NCI-H526 (cell line): ENCODE results near the gene PPP1R2C.

Source experiments
- DNase-seq, 2 experiments: peaks; one replicate each; lab custom pipeline; 2025; lab: John Stamatoyannopoulos, UW

The PPP1R2C gene

DNA sequence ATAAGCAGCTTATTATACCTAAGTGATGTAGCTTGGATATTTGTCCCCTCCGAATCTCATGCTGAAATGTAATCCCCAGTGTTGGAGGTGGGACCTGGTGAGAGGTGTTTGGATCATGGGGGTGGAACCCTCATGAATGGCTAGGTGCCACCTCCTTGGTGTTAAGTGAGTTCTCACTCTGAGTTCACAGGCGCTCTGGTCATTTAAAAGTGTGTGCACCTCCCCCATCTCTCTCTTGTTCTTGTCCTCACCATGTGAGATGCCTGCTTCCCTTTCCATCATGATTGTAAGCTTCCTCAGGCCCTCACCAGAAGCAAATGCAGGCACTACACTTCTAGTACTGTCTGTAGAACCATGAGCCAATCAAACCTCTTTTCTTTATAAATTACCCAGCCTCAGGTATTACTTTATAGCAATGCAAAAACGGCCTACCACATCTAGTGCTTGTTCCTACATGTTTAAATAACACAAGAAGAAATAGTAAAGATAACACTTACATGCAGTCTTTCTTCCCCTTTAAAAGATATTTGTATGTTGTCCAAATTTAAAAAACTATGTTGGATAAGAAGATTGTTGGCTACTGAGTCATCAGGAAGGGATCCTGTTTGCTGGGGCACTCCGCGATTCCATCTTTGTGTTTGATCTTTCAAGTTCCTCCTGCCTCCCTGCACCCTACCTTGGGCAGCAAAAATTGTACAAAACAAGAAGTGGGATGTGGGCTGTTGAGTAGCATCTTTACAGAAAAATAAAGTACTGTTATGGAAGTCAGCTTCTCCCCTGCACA is 29.7 kb downstream of the PPP1R2C start:
- no peak for DNase-seq

DNA sequence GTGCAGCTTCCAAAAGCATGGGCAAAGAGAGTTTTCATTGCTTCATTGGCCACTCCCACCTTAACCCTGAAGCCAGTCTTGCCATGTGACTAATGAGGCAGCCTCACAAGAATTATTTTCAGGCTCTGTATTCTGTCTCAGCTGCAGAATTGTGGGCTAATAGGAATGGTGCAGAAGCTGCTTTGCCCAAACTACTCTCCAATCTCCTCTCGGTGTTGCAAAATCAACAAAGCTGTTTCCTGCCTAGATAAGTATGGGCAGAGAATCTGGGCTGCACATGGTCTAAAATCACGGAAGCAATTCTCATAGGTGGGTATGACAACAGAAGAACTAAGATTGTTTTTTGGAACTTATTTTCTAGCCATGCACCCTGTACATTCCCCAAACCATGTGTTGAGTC is 31.4 kb downstream of the PPP1R2C start:
- no peak for DNase-seq

GRCh38 chrX:42740456-42740855 is 37.5 kb downstream of the PPP1R2C start:
- DNase-seq: no peak

GRCh38 chrX:42739741-42740140 is 38.2 kb downstream of the PPP1R2C start:
- DNase-seq: no peak

DNA sequence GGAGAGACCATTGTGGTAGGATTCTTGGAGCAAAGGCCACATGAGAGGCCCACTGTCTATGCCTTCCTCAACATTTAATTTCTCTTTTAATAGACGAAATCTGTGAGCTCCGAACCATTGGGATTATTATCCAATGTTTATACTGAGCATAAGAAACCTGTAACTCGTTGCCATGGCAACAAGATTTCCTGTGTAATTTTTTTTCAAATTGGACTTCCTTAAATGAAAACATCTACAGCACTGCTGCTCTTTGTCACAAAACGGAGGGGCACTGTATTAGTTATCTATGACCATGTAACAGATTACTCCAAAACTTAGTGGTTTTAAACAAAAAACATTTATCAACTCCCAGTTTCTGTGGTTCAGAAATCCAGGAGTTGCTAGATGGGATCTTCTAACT is 38.7 kb downstream of the PPP1R2C start:
- DNase-seq: no peak

DNA sequence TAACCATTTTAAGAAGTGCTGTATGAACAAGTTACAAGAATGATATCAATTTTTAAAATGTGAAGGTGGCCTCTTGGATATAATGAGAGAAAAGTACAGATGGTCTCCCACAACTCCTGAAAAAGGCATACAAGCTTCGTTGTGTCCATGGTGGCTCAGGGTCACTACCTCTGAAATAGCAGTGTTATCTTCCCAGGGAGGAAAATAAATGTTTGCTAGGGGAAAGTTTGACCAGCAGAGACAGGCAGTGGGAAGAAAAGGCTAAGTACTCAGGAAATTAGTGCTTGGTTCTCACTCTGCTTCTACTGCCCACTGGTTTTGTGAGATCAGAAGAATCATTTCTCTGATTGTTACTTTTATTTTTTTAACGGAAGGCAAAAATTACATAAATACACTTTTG is 39.4 kb downstream of the PPP1R2C start:
- DNase-seq: no peak

DNA sequence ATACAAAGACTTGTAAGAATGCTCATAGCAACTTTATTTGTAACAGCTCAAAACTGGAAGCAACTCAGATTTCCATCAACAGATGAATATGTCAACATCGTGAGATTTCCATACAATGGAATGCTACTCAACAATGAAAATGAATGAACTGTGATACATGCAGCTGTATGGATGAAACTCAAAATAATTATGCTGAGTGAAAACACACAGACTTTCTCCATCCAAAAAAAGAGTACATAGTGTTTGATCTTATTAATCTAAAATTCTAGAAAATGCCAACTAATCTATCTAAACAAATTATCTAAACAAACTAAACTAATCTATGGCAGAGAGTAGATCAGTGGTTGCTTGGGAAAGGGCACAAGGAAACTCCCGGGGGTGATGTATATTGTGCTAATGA is 42.7 kb downstream of the PPP1R2C start:
- DNase-seq: no peak

DNA sequence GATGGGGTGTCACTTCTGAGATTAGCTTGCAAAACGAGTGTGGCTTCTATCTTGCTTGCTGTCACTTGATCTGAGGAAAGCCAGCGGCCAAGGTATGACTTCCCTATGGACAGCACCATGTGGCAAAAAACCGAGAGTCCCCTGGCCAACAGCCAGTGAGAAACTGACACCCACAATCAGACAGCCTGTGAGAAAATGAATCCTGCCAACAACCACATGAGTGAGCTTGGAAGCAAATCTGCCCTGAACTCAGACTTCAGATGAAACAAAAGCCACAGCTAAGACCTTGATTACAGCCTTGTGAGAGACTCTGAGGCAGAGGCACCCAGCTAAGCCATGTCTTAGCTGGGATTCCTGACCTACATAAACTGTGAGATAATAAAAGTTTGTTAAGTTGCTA is 45.5 kb downstream of the PPP1R2C start:
- DNase-seq: no peak
